CD4-positive, alpha-beta T cell treated with Interferon gamma for 1 hour (primary cell): ENCODE measurements around the gene RASA3.
A peak's percentile ranks its signal among the peaks of the same experiment; 100 is the strongest.
"Not testable (repeated sequence)": the region's sequence is repeated elsewhere in the genome, so short reads cannot be mapped to it uniquely, and the experiment has no call there.

Experiments used
- DNase-seq: peaks from one replicate; pipeline ENCODE4 v3.0.0-alpha.2; 2020

Gene RASA3

DNA sequence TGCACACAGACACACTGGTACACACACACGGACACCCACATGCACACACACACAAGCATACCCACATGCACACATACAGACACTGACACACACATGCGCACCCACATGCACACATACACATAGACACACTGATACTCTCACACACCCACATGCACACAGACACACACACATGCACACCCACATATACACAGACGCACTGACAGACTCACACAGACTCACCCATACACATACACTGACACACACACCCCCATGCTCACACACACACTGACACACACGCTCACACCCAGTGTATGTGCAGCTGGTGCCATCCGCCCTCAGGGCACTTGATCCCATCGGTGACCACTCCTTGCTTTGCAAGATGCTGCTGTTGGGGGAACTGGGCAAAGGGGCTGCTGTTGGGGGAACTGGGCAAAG is 9.7 kb upstream of the RASA3 start:
- no peak for DNase-seq

DNA sequence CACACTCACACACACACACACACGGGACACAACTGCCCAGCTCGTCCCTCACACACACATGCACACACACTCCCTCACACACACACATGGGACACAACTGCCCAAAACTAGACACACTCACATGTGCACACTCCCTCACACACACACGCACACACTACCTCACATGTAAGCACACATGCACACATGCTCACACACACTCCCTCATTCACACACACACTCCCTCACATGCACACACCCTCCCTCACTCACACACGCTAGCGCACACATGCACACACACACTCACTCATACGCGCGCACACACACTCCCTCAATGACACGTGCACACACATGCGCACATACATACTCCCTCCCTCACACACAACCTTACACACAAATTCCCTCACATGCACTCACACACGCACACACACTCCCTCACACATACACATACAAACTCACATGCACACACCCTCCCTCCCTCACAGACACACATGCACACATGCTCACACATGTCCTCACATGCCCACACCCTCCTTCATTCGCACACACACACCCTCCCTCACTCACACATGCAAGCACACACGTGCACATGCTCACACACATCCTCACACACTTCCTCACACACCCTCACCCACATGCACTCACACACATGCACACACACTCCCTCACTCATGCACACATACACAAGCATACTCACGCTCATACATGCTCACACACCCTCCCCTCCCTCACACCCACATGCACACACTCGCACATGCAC is 9.0 kb upstream of the RASA3 start:
- DNase-seq = no peak

DNA sequence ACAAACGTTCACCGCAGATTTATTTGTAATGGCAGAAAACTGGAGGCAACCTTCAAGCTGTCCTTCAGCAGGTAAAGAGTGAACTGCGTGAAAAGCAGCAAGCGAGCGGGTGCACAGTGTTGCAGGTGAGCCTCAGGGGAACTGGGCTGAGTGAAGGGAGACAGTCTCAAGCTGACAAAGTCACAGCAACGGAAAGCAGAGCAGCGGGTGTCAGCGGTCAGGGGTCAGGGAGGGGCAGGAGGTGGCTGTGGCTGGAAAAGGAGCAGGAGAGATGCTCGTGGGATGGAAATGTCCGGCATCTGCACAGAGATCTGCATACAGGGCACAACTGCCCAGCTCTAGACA is 8.5 kb upstream of the RASA3 start:
- DNase-seq = peak; percentile 48

DNA sequence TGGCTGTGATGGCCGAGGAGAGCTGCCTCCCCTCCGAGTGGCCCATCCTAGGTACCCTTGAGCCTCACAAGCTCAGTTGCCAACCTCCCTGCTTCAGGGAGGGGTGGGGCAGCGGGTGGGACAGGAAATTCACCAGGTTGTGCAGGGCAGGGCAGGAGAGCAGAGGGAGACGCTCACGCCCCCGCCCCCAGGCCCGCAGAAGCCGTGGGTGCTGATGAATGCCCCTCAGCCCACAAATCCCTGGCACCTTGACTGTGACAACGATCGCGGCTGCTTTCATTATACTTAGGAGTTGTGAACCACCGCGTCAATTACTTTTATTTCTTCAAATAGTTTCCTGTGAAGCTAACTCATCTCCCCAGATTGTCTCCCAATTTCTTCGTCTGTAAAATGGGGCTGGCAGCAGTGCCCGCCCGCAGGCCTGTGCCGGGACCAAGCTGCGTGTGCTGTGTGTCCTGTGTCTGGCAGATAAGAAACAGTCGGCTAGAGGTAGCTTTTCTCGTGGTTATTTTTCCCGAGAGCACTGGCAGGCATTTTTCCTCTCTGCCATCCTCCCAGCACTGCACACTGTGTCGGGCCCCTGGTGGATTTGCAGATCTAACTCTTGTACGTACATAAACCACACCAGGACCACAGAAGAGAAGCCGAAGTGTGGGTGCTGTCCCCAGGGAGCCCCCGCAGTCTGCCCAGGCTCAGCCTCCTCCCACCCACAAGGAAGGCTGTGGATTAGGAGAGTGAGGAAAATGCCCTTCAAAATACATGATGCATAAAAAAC is 7.9 kb upstream of the RASA3 start:
- DNase-seq = peak; percentile 40

DNA sequence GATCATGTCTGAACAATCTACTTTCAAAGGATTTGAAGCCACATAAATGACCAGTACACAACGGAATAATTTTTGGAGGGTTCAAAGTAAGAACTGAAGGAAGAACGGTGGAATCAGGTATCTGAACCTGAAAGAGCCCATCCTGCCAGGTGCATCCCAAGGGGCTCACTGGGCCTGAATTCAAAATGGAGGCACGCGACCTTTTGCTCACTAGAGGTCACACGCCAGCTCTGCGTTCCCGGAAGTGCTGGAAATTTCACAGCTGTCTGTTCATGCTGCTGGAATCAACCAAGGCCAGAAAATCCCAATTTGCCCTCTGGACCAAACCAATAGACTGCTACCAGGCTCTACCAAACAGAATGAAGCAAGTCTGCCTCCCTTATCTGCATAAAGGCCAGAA is 4.2 kb upstream of the RASA3 start:
- DNase-seq = no peak

DNA sequence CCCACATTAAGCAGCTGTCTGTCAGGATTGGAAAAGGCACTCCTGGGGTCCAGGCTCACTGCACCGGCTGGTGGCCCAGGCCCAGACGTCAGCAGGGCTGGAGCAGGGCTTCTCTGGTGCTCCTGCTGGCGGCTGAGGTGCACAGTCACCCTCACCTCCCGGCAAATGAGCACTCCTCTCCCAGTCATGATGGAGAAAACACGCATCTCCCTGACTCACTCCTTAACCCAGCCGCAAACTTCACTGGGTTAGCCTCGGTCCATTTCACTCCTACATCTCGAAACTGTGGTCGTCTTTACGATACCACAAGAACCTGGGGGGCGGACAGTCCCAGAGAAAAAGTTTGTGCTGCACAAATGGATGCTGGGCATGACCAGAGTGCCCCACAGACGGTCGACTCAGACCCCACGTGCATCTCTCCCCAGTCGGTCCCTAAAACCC is 3.3 kb upstream of the RASA3 start:
- no peak for DNase-seq

DNA sequence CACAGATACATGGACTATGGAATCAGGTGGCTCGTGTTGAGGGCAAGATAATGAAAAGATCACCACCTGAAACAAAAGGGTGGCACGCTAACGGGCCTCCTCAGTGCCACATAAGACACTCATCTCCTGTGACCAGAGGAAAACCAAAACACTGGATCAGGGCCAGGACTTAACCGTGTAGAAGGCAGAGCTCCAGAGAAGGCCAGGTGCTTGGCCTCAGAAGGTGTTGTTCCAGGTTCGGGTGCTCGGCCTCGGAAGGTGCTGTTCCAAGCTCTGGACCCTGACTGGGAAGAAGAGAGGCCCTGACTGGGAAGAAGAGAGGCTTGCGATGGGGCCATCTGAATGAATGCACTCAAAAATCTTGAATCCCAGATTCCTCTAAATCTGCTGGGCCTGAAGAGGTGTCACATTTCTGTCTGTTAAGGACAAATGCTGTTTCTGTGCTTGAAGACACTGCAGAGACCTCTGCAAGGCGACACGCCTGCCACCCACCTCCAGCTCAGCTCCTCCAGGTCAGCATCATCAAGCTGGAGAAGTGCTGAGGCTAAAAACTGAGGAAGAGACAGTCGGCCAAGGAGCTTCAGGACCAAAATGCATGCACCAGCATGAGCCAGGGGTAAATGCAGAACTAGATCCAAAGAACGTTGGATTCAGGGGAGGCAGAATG is 2.7 kb upstream of the RASA3 start:
- no peak for DNase-seq

DNA sequence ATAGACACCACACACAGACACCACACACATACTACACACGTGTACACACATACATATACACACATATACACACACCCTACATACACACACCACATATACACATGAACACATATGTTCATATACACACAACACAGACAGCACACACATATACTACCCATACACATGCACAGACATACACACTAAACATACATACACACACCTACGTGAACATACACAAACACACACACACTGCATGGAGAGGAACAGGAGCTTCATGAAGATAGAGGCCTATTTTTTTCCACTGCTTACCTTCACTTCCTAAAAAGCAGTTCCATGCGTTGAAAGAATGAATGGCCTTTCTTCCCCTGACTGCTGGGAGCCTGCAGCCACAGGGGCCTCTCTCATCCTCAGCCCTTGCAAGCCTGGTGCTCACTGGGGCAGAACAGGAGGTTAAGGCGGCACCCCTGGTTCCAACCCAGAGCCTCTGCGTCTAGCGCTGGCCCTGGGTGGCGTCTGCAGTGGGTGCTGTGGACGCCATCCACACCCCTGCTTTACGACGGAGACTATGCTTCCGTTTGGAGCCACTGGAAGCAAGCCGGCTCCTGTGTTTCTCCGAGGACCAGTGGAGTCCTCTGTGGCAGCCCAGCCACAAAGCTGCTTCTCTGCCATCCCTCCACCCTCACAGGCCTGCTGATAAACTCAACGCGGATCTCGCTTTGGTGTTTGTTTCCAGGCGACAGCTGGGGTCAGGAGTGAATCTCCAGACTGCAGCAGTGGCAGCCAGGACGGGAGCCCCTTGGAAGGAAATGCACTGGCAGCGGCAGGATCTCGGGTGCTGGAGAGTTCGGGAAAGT is 1.9 kb upstream of the RASA3 start:
- DNase-seq = peak; percentile 53

DNA sequence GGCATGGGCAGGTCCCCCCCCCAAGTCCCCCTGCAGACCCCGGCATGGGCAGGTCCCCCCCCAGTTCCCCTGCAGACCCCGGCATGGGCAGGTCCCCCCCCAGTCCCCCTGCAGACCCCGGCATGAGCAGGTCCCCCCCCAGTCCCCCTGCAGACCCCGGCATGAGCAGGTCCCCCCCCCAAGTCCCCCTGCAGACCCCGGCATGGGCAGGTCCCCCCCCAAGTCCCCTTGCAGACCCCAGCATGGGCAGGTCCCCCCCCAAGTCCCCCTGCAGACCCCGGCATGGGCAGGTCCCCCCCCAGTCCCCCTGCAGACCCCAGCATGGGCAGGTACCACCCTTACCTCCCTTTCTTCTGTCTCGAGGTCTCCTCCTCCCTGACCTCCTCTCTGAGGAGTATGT is 1.1 kb upstream of the RASA3 start:
- not testable (repeated sequence) for DNase-seq

DNA sequence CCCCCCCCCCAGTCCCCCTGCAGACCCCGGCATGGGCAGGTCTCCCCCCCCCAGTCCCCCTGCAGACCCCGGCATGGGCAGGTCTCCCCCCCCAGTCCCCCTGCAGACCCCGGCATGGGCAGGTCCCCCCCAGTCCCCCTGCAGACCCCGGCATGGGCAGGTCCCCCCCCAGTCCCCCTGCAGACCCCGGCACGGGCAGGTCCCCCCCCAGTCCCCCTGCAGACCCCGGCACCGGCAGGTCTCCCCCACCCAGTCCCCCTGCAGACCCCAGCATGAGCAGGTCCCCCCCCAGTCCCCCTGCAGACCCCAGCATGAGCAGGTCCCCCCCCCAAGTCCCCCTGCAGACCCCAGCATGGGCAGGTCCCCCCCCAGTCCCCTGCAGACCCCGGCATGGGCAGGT is 703 bp upstream of the RASA3 start:
- DNase-seq = not testable (repeated sequence)

DNA sequence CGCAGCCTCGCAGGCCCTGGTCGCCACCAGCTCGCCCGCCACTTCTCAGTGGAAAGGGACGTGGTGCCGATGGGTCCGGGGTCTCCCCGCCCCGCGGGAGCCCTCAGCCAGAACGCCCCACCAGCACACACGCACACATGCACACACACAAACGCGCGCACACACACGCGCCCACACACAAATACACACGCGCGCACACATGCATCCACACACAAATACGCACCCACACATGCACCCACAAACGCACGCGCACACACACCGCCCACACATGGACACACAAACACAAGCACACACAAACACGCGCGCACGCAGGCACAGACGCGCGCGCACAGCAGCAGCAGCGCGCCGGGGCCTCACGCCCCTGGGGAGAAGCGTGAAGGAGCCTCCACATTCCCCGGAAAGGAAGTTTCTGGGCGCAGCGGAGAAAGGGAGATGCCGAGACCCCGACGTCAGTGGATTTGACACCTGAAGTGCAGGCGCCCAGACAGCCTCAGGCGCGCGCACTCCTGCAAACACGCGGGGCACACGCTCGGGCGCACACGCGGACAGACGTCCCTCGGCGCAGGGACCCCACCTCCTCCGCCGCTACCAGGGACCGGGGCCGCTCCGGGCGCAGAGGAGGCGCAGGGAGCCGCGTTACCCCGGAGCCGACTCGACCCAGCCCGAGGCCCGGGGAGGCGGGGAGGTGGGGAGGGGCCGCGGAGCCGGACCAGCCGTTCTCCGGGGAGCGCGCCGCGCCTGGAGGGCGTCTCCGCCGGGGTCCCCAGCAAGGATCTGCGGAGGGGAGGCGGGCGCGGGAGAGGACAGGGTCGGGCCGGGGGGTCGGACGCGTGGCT is 622 bp downstream of the RASA3 start:
- DNase-seq = peak; percentile 26

DNA sequence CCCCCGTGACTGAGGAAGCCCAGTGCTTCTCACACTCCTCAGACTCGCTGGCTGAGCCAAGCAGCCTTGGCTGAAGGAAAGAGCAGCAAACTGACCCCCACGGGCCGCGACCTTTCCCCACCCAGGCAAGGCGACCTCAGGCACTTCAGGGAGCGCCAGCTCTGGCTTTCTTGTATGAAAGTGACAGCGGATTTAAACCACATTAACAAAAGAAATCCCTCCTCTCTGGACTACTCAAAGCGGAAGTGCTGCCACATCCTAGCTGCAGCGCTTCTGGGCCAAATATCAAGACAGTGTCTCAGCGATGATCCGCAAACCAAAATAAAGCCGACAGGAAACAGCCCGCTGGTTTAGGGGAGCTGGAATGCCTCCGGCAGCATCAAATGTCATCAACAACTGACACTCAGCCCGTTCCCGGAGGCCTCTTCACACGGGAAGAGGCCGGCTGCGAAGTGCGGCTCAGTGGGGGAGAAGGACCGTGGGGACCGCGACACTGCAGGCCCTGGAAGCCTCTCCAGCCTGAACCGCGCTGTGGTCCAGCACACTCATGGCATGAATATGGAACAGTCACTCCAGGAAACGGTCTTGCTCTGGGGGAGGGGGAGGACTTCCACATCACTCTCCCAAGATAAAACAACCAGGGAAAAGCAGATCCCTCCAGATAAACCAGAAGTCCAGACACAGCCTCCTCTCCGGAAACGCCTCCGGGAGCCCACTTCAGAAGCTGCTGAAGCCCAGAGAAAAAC is 1.4 kb downstream of the RASA3 start:
- DNase-seq = peak; percentile 54

DNA sequence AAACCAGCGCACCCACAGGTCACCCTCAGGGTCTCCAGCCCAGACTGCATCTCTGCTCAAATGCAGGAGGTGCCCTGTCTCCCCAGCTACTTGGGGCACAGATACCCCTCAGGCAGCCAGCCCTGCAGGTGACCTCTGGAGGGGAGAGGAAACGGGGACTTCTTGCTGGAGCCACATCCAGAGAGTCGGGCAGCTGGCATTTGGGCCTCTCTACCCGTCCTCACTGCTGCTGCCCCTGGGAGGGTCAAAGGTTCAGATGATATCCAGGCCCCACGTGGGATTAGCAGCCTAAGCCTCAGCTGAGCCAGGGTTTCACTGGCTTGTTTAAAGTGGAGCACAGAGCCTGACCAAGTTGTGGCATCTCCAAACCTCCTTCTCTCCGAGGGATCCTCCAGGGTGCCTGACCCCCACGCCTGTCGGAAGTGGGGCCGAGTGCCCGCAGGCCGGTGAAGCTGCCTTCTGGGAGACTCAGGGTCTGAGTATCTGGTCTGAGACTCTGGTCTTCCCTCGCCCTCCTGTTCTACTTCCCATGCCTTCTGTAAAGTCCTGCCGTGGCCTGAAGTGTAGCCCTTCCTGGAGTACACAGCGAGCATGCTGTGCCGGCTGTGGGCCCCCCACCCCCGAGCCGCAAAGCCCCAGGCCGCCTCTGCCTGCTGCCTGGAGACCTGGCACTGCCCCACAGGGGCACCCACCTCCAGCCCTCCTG is 2.1 kb downstream of the RASA3 start:
- DNase-seq = no peak

DNA sequence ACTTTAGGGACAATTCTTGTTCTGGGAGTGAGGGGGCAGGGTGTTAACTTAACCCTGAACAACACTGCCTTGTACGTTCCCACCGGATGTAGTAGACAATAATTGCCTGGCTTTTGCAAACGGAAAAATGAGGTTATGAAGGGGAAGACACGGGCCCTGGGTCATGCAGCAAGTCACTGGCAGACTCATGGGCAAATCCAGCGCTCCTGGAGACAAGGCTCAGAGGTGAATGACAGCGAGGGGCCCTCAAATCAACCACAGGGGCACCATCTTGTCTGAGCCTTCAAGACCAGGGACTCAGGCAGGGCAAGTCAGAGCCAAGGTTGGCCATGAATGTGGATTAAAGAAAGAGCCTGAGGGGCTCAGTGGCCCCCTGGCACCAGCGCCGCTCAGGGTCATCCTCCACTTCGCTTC is 2.8 kb downstream of the RASA3 start:
- no peak for DNase-seq

DNA sequence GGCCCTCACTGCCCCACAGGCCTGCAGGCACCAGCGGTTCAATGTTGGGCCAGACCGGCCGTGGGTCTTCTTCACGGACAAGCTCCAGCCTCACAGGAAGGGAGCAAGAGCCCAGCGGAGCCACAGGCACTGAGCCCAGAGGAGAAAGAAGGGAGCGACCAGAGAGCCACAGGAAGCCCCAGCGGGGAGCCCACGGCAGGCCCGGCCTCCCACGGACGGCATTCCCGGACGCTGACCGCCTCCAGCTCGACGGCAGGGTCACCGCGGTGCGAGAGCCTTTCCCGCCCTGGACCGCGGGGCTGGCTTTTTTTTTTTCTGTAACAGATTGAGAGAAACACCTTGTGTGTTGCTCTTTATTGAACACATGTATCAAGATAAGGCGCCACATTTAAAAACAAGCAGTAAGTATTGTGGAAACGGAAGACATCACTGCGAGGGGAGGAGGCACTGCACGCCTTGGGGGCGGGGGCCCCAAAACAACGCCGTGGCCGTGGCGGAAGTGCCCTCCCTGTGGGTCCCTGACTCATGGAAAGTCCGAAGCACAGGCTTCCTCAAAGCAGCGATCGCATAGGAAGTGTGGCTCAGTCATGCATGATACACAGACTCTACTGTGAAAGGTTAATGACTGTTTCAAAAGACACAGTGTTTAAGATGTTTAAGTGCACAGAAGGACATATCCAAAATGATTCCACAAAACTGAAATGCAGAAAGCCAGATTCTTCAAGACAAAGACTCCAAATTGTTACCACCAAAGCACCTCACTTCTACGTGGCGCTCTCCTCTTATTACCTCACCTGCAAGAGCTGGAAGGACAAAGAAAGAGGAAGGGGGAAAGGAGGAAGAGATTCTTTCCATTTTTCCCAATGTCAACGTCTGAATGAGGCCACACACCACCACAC is 3.5 kb downstream of the RASA3 start:
- peak; percentile 87 for DNase-seq

DNA sequence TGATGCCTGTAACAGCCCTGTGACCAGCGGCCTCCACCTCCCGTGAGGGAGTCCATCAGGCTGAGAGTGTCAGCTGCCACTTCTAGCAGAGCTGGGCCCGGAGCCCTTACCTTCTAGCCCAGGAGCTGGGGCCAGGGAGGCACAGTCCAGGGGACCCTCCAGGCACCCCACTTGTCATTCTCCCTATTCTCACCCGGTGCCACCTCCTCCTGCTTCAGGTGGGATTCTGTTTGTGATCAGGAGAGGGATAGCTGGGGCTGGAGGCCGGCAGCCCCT is 4.1 kb downstream of the RASA3 start:
- DNase-seq = no peak

DNA sequence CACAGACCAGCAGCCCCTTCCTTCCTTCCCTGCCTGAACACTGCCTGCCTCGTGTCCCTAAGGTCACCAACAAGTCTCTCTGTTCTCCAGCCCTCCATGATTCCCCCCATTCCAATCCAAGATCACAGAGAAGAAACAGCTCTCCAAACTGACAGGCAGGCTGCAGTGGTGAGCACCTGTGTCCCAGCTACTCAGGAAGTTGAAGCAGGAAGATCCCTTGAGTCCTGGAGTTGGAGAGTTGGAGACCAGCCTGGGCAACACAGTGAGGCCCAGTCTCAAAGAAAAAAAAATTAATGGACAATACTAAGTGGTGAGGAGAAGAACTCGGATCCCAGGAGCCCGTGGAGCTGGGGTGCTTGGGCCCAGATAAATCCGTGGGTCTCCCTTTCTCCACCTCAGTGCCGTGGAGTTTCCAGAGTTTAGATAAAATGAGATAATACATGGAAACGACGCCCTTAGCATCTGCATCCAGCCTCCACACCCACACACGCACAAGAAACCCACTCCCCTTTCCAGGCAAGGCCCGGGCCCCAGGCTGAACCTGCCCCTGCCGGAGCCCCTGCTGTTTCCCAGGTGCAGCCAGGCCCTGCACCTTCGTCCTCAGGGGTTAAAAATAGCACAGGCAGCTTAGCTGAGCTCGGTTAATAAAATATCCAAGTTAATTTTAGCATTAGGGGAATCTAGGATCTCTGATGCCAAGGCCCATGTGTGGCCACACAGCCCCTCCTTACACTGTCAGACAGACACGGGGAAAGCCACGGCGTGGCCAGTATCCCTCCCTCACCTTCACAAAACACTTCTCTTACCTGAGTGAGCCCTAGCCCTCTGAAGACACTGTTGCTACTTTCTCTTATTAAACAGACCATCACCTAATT is 4.7 kb downstream of the RASA3 start:
- DNase-seq = no peak

DNA sequence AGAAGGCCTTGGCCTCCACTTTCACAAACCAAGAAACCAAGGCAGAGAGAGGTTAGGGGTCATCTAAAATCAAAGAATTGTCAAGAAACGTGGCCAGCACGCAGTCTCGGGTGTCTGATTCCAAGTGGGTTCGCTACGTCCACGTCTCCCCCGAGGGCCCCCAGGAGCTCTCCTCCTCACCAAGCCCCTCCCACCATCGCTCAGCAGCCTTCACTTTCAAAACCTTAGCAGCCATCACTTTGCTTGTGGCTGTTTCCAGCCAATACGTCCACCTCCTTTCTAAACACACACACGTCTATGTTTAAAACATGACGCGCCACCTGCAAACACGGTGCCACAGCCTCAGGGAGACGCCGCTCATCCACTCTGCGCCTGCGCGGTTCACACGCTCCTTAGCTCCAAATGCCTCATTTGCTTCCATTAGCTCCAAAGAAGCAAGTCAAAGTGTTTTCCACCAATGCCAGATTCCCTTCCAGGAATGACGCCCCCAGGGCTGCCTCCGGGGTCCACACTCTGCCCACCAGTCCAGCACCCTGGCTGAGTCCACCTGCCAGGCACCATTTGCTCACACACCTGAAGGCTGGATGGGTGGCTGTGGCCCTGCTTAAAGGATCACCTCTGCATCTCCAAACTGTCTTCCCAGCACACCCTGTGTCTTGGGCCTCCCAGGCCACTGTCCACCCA is 5.5 kb downstream of the RASA3 start:
- DNase-seq = no peak
